ENCODE results near the gene ARID4B.
"Not testable (repeated sequence)": the region's sequence is repeated elsewhere in the genome, so short reads cannot be mapped to it uniquely, and the experiment has no call there.

Gene ARID4B

GRCh38 chr1:235328271-235329138 is 526 bp upstream of the ARID4B start, which contains the start of gene GGPS1:
Gene GGPS1, plus strand, starts transcription at chr1:235328570. Its CDS starts 6,695 bp downstream, at chr1:235335265.
- DNase-seq (ENCODE audit: low read depth in 2 of 2) = peak; percentile 98 to 99

- DNase-seq (ENCODE audit: low read depth in 2 of 2) = peak; percentile 36 to 41
Observed at GRCh38 chr1:235326719-235327558, 1.0 kb downstream of the ARID4B start.

GRCh38 chr1:235325854-235326253 is 2.1 kb downstream of the ARID4B start:
- no peak for DNase-seq (ENCODE audit: low read depth in 2 of 2)

- DNase-seq (ENCODE audit: low read depth in 2 of 2) = no peak
Observed at GRCh38 chr1:235325139-235325538, 2.8 kb downstream of the ARID4B start.

- no peak for DNase-seq (ENCODE audit: low read depth in 2 of 2)
Observed at GRCh38 chr1:235324296-235324695, 3.7 kb downstream of the ARID4B start.

- no peak for DNase-seq (ENCODE audit: low read depth in 2 of 2)
Observed at GRCh38 chr1:235320521-235321179, 7.3 kb downstream of the ARID4B start.

- no peak for DNase-seq (ENCODE audit: low read depth in 2 of 2)
Observed at GRCh38 chr1:235319255-235319654, 8.7 kb downstream of the ARID4B start.

GRCh38 chr1:235317168-235317567 is 10.8 kb downstream of the ARID4B start:
- DNase-seq (ENCODE audit: low read depth in 2 of 2) = no peak

- no peak for DNase-seq (ENCODE audit: low read depth in 2 of 2)
Observed at GRCh38 chr1:235315735-235316134, 12.2 kb downstream of the ARID4B start.

- no peak for DNase-seq (ENCODE audit: low read depth in 2 of 2)
Observed at GRCh38 chr1:235315173-235315572, 12.8 kb downstream of the ARID4B start.

GRCh38 chr1:235313931-235314678 is 13.9 kb downstream of the ARID4B start:
- no peak for DNase-seq (ENCODE audit: low read depth in 2 of 2)

GRCh38 chr1:235313262-235313661 is 14.7 kb downstream of the ARID4B start:
- no peak for DNase-seq (ENCODE audit: low read depth in 2 of 2)

GRCh38 chr1:235309206-235309605 is 18.8 kb downstream of the ARID4B start:
- not testable (repeated sequence) for DNase-seq (ENCODE audit: low read depth in 2 of 2)

- DNase-seq (ENCODE audit: low read depth in 2 of 2) = no peak
Observed at GRCh38 chr1:235307158-235308124, 20.5 kb downstream of the ARID4B start.

- no peak for DNase-seq (ENCODE audit: low read depth in 2 of 2)
Observed at GRCh38 chr1:235304549-235305451, 23.2 kb downstream of the ARID4B start.

- no peak for DNase-seq (ENCODE audit: low read depth in 2 of 2)
Observed at GRCh38 chr1:235302143-235302542, 25.8 kb downstream of the ARID4B start.

GRCh38 chr1:235299169-235299858 is 28.7 kb downstream of the ARID4B start:
- DNase-seq (ENCODE audit: low read depth in 2 of 2) = no peak

- DNase-seq (ENCODE audit: low read depth in 2 of 2) = no peak
Observed at GRCh38 chr1:235298758-235299157, 29.2 kb downstream of the ARID4B start.
